ENCODE data around the gene EIF4A3. TPM values are rescaled to one million over a fixed set of nuclear protein-coding genes. Genes with fewer than 3 reads are reported as not detected.
"Not testable (repeated sequence)": the region's sequence is repeated elsewhere in the genome, so short reads cannot be mapped to it uniquely, and the experiment has no call there.

The EIF4A3 gene
- total RNA-seq, 2 donors from 2014 or later, result 16.8 to 40.7 TPM

GRCh38 chr17:80158846-80159245 is 11.9 kb upstream of the EIF4A3 start:
- DNase-seq, result no peak
- 58 to 68% methylated on average over 2 of the region's 2 CpGs for WGBS, 2 donors
- intact Hi-C loops (cut with DNase I), result no loop called here

GRCh38 chr17:80155600-80155999 is 8.7 kb upstream of the EIF4A3 start:
- WGBS, 2 donors, result 61 to 69% methylated on average over 2 of the region's 2 CpGs
- H3K9me3 ChIP-seq; ATAC-seq; H3K4me3 ChIP-seq; H3K36me3 ChIP-seq (replicated peaks in 1 of 2; ENCODE audit: insufficient read depth in 1 of 2, low read depth in 2 of 2); H3K27me3 ChIP-seq; DNase-seq; H3K4me1 ChIP-seq; intact Hi-C loops (cut with DNase I); H3K27ac ChIP-seq: not testable (repeated sequence)

More at GRCh38 chr17:80158846-80159245, 11.9 kb upstream of the EIF4A3 start:
- Histone ChIP-seq H3K27ac (no peak overlapping the region), H3K36me3 (replicated peaks in 1 of 2; ENCODE audit: insufficient read depth in 1 of 2, low read depth in 2 of 2) (no peaks in the 10 kb centered on the region), H3K27me3 (no peaks in the 10 kb centered on the region), H3K4me3 (no peak overlapping the region), H3K9me3 (no peaks in the 10 kb centered on the region), H3K4me1 (no peaks in the 10 kb centered on the region)
- TF ChIP-seq POLR2A (IDR thresholded peaks at IDR 0.05), result no peak
- TF ChIP-seq CTCF (IDR thresholded peaks at IDR 0.05), result no peak
- no peak for ATAC-seq

- H3K36me3 ChIP-seq (replicated peaks in 1 of 2; ENCODE audit: insufficient read depth in 1 of 2, low read depth in 2 of 2), result no peaks in the 10 kb centered on the region
- 82 to 83% methylated on average over 5 of the region's 5 CpGs for WGBS, 2 donors
Measured at GRCh38 chr17:80154166-80154565, 7.2 kb upstream of the EIF4A3 start.

GRCh38 chr17:80153004-80153403 is 6.1 kb upstream of the EIF4A3 start:
- Histone ChIP-seq H3K9me3 (no peaks in the 10 kb centered on the region), H3K4me3 (no peak overlapping the region), H3K4me1 (peaks cover 4% of the 10 kb centered on the region), H3K27me3 (no peaks in the 10 kb centered on the region), H3K27ac (no peak overlapping the region), H3K36me3 (replicated peaks in 1 of 2; ENCODE audit: insufficient read depth in 1 of 2, low read depth in 2 of 2) (no peaks in the 10 kb centered on the region)
- no peak for DNase-seq
- intact Hi-C loops (cut with DNase I), result no loop called here
- WGBS, 2 donors, result 71% methylated on average over 3 of the region's 3 CpGs
- ATAC-seq, result no peak
- TF ChIP-seq POLR2A (IDR thresholded peaks at IDR 0.05), result no peak
- no peak for TF ChIP-seq CTCF (IDR thresholded peaks at IDR 0.05)

More at GRCh38 chr17:80154166-80154565, 7.2 kb upstream of the EIF4A3 start:
- no peaks in the 10 kb centered on the region for H3K9me3 ChIP-seq
- no peak for DNase-seq
- ATAC-seq, result no peak
- no peak overlapping the region for H3K4me3 ChIP-seq
- H3K27ac ChIP-seq, result no peak overlapping the region
- no peak for TF ChIP-seq POLR2A (IDR thresholded peaks at IDR 0.05)
- intact Hi-C loops (cut with DNase I), result no loop called here
- H3K27me3 ChIP-seq, result no peaks in the 10 kb centered on the region
- no peaks in the 10 kb centered on the region for H3K4me1 ChIP-seq

DNA sequence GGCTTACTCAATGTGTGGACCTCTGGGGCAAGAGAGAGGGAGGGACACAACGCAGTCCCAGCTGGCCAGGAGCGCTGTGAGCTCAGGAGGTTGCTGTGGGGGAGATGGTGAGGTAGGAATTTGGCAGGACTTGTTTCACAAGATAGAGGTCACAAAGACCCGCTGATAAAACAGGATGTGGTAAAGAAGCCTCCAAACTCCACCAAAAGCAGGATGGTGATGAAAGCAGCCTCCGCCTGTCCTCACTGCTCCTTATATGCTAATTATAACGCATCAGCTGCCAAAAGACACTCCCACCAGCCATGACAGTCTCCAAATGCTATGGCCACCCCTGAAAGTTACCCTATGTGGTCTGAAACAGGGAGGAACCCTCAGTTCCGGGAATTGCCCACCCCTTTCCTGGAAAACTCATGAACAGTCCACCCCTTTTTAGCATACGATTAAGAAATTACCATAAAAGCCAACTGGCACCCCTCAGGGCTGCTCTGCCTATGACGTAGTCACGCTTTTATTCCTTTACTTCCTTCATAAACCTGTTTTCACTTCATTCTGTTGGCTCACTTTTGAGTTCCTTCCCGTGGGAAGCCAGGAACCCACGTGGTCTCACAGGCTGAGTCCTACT is 5.3 kb upstream of the EIF4A3 start:
- no peak overlapping the region for H3K4me3 ChIP-seq
- no peak overlapping the region for H3K27ac ChIP-seq
- H3K27me3 ChIP-seq, result no peaks in the 10 kb centered on the region
- TF ChIP-seq POLR2A (IDR thresholded peaks at IDR 0.05) (no peak), CTCF (IDR thresholded peaks at IDR 0.05) (no peak)
- no peaks in the 10 kb centered on the region for H3K36me3 ChIP-seq (replicated peaks in 1 of 2; ENCODE audit: insufficient read depth in 1 of 2, low read depth in 2 of 2)
- DNase-seq, result no peak
- no peaks in the 10 kb centered on the region for H3K9me3 ChIP-seq
- 66 to 79% methylated on average over 11 of the region's 11 CpGs for WGBS, 2 donors
- intact Hi-C loops (cut with DNase I), result no loop called here
- peaks cover 5% of the 10 kb centered on the region for H3K4me1 ChIP-seq
- no peak for ATAC-seq

GRCh38 chr17:80151333-80151732 is 4.4 kb upstream of the EIF4A3 start:
- no peaks in the 10 kb centered on the region for H3K36me3 ChIP-seq (replicated peaks in 1 of 2; ENCODE audit: insufficient read depth in 1 of 2, low read depth in 2 of 2)
- no peak overlapping the region for H3K27ac ChIP-seq
- H3K27me3 ChIP-seq, result no peaks in the 10 kb centered on the region
- no peak for TF ChIP-seq POLR2A (IDR thresholded peaks at IDR 0.05)
- no peak for TF ChIP-seq CTCF (IDR thresholded peaks at IDR 0.05)
- 71 to 82% methylated on average over 5 of the region's 5 CpGs for WGBS, 2 donors
- H3K9me3 ChIP-seq, result no peaks in the 10 kb centered on the region
- H3K4me3 ChIP-seq, result no peak overlapping the region
- ATAC-seq, result no peak
- no peak for DNase-seq
- intact Hi-C loops (cut with DNase I), result no loop called here
- peaks cover 5% of the 10 kb centered on the region for H3K4me1 ChIP-seq

Measured in body of pancreas (tissue), 4 donors.